CD4-positive, alpha-beta memory T cell (primary cell): Measurements from ENCODE around the gene VAV2. TPM values are rescaled to one million over a fixed set of nuclear protein-coding genes. Genes with fewer than 3 reads are reported as not detected.
A peak's percentile ranks its signal among the peaks of the same experiment; 100 is the strongest.

Experiments used
- CTCF ChIA-PET: fragments of 350-600 bp; sonication (Branson Sonifier 250); formaldehyde crosslinking; loops from one replicate; lab custom pipeline; 2021; ENCODE audit warnings: inconsistent platforms; ENCODE audit not compliant: partially characterized antibody; lab: Charles Lee
- POLR2A ChIA-PET: fragments of 350-600 bp; sonication (Branson Sonifier 250); formaldehyde crosslinking; loops from one replicate; lab custom pipeline; 2021; ENCODE audit not compliant: partially characterized antibody; lab: Charles Lee
- DNase-seq, 5 donors: peaks; one replicate each; pipeline versions ENCODE4 v3.0.0 to v3.0.0-alpha.2; 2020 to 2022; ENCODE audit warnings: mixed read lengths in 1 of 5
- H3K27ac ChIP-seq: one replicate; pipeline ENCODE4 v1.7.0; 2013; ENCODE audit warnings: low read depth, low read length
- H3K27me3 ChIP-seq: 2 replicates; pipeline ENCODE4 v1.7.0; 2013; ENCODE audit warnings: mild to moderate bottlenecking, low read length, moderate library complexity; ENCODE audit not compliant: insufficient read depth
- H3K36me3 ChIP-seq: 2 replicates; pipeline ENCODE4 v1.7.0; 2013; ENCODE audit warnings: mild to moderate bottlenecking, low read length, moderate library complexity; ENCODE audit not compliant: insufficient read depth
- H3K4me1 ChIP-seq: 2 replicates; pipeline ENCODE4 v1.7.0; 2013; ENCODE audit warnings: mild to moderate bottlenecking, low read length, moderate library complexity; ENCODE audit not compliant: insufficient read depth
- H3K4me3 ChIP-seq, 2 donors: one replicate each; pipeline ENCODE4 v1.7.0; 2013; ENCODE audit warnings: low read length in 2 of 2, mild to moderate bottlenecking in 1 of 2
- H3K9me3 ChIP-seq, 2 donors: one replicate each; pipeline ENCODE4 v1.7.0; 2013; ENCODE audit warnings: low read length in 2 of 2, control low read depth in 1 of 2; ENCODE audit not compliant: control insufficient read depth in 1 of 2
- H3K27ac Mint-ChIP-seq, 7 donors: one replicate each; pipeline ENCODE4 v1.8.0; 2020 to 2021; ENCODE audit warnings: mixed read lengths in 7 of 7, mild to moderate bottlenecking in 6 of 7, inconsistent platforms in 3 of 7, moderate library complexity in 3 of 7
- H3K27me3 Mint-ChIP-seq, 2 donors: one replicate each; pipeline ENCODE4 v1.8.0; 2020 to 2021; ENCODE audit warnings: mixed read lengths in 2 of 2
- H3K36me3 Mint-ChIP-seq, 2 donors: one replicate each; pipeline ENCODE4 v1.8.0; 2020 to 2021; ENCODE audit warnings: mixed read lengths in 2 of 2, inconsistent platforms in 1 of 2, mild to moderate bottlenecking in 1 of 2
- H3K4me1 Mint-ChIP-seq, 4 donors: one replicate each; pipeline ENCODE4 v1.8.0; 2020 to 2021; ENCODE audit warnings: mixed read lengths in 4 of 4, mild to moderate bottlenecking in 1 of 4
- H3K4me3 Mint-ChIP-seq, 8 donors: one replicate each; pipeline ENCODE4 v1.8.0; 2020 to 2021; ENCODE audit warnings: mixed read lengths in 8 of 8, mild to moderate bottlenecking in 7 of 8, moderate library complexity in 6 of 8, inconsistent platforms in 3 of 8
- H3K9me3 Mint-ChIP-seq, 8 donors: one replicate each; pipeline ENCODE4 v1.8.0; 2020 to 2021; ENCODE audit warnings: mixed read lengths in 8 of 8, mild to moderate bottlenecking in 5 of 8, inconsistent platforms in 3 of 8, moderate library complexity in 1 of 8
- intact Hi-C: fragments of 100-400 bp; cut with micrococcal nuclease; formaldehyde crosslinking; loops from one replicate; pipeline ENCODE4 v1.15.1; 2023
- polyA plus RNA-seq, 2 donors: library from polyadenylated mRNA; unstranded; fragments of 300-500 nt; fragmentation: Illumina TruSeq; gene quantifications; one replicate each; pipeline ENCODE4 v1.2.3, GENCODE V29; 2021
- total RNA-seq, 2 experiments: library from RNA; stranded (reverse); gene quantifications; one replicate each; pipeline ENCODE4 v1.2.3, GENCODE V29; 2021

VAV2 gene
- total and polyA plus RNA-seq, 4 experiments from 2014 or later = 0.26 to 3.0 (median 1.0) TPM

DNA sequence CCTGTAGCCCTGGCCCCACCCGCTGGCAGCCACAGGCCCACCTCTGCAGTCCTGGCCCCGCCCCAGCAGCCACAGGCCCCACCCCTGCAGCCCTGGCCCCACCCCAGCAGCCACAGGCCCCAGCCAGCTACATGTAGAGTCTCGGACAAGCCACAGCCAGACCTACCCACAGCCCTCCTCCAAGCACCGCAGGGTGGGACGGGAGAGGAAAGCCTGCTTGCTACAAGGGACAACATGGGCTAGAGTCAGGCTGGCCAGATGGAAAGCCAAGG, 204.4 kb downstream of the VAV2 start:
- Mint-ChIP-seq H3K4me1 (peaks cover 0 to 5% (median 4%) of the 10 kb centered on the region in 4 donors), H3K4me3 (no peak overlapping the region), H3K9me3 (no peaks in the 10 kb centered on the region), H3K27ac (no peak overlapping the region), H3K27me3 (peaks cover 1 to 7% of the 10 kb centered on the region in 2 donors), H3K36me3 (no peaks in the 10 kb centered on the region)
- H3K27ac ChIP-seq = no peak overlapping the region
- ChIA-PET POLR2A (no interaction called here), CTCF (no interaction called here)
- no peak for DNase-seq
- no peaks in the 10 kb centered on the region for H3K36me3 ChIP-seq
- H3K4me1 ChIP-seq = peaks cover under 1% of the 10 kb centered on the region
- H3K27me3 ChIP-seq = no peaks in the 10 kb centered on the region
- intact Hi-C loops = no loop called here
- no peaks in the 10 kb centered on the region for H3K9me3 ChIP-seq
- H3K4me3 ChIP-seq = no peak overlapping the region

DNA sequence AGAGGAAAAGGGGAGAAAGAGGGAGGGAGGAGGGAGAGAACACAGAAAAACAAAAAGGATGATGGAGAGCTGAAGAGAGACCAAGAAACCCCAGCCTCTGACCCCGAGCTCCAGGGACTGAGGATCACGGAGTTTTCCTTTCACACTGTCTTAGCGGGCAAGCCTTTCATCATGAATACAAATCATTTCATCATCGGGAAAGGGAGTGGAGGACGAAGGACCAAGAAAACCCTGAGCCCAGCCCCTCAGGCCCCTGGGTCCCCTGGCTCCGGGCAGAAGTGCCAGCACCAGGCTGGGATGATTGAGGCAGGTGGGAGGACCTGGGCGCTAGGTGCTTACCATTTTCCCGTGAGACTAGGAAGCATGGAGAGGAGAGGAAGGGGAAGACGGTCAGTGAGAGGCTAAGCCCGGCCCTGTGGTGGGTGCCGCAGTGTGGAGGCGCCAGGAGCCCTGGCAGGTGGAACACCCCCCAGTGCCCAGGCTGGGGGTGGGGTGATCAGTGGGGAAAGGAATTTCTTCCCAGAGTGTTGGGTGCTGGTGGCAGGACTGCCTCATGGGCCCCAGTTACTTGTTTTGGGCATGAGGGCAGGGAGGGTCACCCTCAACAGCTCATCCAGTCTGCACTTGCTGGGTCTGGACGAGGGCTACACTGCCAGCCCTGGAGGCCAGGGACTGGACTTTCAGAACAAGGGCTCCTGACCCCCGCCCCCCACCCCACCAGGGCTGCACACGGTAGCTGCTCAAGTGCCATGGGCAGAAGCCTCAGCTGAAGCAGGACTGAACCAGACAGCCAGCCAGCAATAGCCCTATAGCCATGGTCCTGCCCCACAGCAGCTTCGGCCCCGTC, 205.0 kb downstream of the VAV2 start:
- no peak overlapping the region for H3K27ac ChIP-seq
- H3K4me3 Mint-ChIP-seq = peak overlapping the region in 1 of 8 donors; percentile 8
- no peak overlapping the region for H3K4me3 ChIP-seq
- no peak overlapping the region for H3K27ac Mint-ChIP-seq
- H3K4me1 ChIP-seq = no peaks in the 10 kb centered on the region
- no peaks in the 10 kb centered on the region for H3K9me3 ChIP-seq
- peaks cover 0 to 5% of the 10 kb centered on the region in 2 donors for H3K27me3 Mint-ChIP-seq
- no peaks in the 10 kb centered on the region for H3K36me3 Mint-ChIP-seq
- H3K36me3 ChIP-seq = no peaks in the 10 kb centered on the region
- intact Hi-C loops = no loop called here
- H3K27me3 ChIP-seq = no peaks in the 10 kb centered on the region
- POLR2A ChIA-PET = no interaction called here
- CTCF ChIA-PET = no interaction called here
- no peaks in the 10 kb centered on the region for H3K9me3 Mint-ChIP-seq
- peaks cover 0 to 2% (median 1%) of the 10 kb centered on the region in 4 donors for H3K4me1 Mint-ChIP-seq
- no peak for DNase-seq

DNA sequence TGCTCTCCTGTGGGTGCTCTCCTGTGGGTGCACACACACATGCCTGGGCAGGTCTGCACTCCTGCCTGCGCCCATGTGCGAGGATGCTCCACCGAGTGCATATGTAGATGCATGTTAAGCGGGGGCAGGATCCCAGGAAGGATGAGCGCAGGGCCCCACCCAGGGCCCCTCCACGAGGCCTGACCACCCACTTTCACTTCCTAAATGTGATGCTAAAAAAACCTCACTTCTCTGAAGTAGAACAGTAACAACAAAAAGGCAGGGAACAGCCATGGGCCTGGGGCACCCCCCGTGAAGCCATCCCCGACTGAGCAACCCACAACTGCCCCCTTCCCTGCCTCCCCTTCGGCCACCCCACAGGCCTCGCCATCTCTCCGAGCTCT, 205.8 kb downstream of the VAV2 start:
- H3K9me3 ChIP-seq = no peaks in the 10 kb centered on the region
- no peaks in the 10 kb centered on the region for H3K36me3 Mint-ChIP-seq
- no peak for DNase-seq
- CTCF ChIA-PET = no interaction called here
- H3K27ac ChIP-seq = no peak overlapping the region
- H3K4me1 ChIP-seq = no peaks in the 10 kb centered on the region
- H3K36me3 ChIP-seq = no peaks in the 10 kb centered on the region
- H3K27me3 ChIP-seq = no peaks in the 10 kb centered on the region
- intact Hi-C loops = no loop called here
- no peaks in the 10 kb centered on the region for H3K9me3 Mint-ChIP-seq
- POLR2A ChIA-PET = no interaction called here
- peaks cover 0 to 1% (median 0%) of the 10 kb centered on the region in 4 donors for H3K4me1 Mint-ChIP-seq
- no peak overlapping the region for H3K4me3 ChIP-seq
- no peak overlapping the region for H3K4me3 Mint-ChIP-seq
- H3K27ac Mint-ChIP-seq = no peak overlapping the region
- H3K27me3 Mint-ChIP-seq = peaks cover 0 to 2% of the 10 kb centered on the region in 2 donors

DNA sequence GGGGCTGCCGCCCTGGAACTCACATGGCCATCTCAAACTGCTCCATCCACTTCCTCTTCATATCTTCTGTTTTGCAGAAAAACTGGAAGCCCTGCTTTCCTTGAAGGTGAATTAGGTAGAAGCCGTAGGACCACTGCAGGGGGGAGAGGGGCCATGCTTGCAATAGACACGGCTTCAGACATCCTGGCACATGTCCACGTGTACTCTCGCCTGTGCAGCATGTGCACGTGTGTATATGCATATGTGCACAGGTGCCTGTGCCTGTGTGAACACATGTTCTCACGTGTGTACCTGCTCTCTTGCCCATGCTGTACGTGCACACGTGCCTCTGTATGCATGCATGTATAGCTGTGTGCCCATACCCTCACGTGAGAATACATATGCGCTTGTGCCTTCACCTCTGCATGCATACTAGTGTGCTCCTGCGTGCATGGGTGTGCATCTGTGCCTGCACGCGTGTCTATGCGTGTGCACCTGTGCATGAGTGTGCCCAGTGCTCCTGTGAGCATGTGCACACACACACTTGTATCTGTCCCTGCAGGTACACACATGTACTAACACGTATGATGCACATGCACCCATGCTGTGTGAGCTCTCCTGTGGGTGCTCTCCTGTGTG, 206.3 kb downstream of the VAV2 start:
- Mint-ChIP-seq H3K27ac (no peak overlapping the region), H3K36me3 (no peaks in the 10 kb centered on the region), H3K4me3 (no peak overlapping the region), H3K4me1 (peaks cover 0 to 1% (median 0%) of the 10 kb centered on the region in 4 donors), H3K9me3 (no peaks in the 10 kb centered on the region), H3K27me3 (peaks cover 0 to 2% of the 10 kb centered on the region in 2 donors)
- intact Hi-C loops = no loop called here
- Histone ChIP-seq H3K36me3 (no peaks in the 10 kb centered on the region), H3K9me3 (no peaks in the 10 kb centered on the region), H3K4me3 (no peak overlapping the region), H3K4me1 (no peaks in the 10 kb centered on the region), H3K27me3 (no peaks in the 10 kb centered on the region), H3K27ac (no peak overlapping the region)
- no peak for DNase-seq
- CTCF ChIA-PET = no interaction called here
- POLR2A ChIA-PET = no interaction called here

DNA sequence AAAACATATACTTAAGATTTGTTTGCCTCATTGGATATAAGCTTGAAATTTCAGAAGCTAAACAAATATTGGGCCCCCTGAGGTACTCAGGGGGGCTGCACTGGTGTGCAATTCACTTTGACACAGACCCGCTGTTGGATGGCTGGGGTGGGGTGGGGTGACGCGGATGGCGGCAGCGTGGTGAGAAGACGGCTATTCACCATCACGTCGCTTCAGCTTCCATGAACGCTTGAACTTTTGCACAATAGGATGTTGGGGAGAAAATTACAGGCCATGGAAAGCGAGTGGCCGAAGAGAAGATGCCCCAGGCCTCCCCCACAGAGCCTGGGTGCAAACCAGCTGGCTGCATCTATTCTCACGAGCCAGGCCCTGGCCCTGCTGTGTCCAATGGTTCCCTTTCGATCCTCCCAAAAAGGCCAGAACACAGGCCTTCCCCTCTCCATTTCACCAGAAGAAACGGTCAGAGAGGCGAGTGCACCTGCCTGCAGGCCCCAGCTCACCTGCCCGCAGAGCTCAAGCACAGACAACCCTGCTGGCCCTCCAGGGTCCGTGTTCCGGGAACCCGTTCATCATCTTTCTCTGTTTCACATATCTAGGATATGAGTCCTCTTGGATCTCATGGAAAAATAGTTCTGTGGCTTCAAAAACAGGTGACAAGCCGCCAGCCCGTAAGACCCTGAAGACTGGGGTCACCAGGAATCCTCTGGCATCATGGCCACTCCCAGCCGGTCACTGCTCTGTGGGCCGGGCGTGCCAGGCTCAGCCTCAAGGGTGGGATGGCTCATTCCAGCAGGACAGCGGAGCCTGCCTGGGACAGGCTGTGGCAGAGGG, 207.2 kb downstream of the VAV2 start:
- peaks cover 0 to 1% (median 0%) of the 10 kb centered on the region in 4 donors for H3K4me1 Mint-ChIP-seq
- Histone ChIP-seq H3K4me3 (no peak overlapping the region), H3K27ac (no peak overlapping the region), H3K27me3 (no peaks in the 10 kb centered on the region), H3K4me1 (no peaks in the 10 kb centered on the region), H3K36me3 (no peaks in the 10 kb centered on the region), H3K9me3 (no peaks in the 10 kb centered on the region)
- H3K9me3 Mint-ChIP-seq = no peaks in the 10 kb centered on the region
- ChIA-PET CTCF (interaction anchor here (0.7 to 1.8 kb wide), 4 partner anchors 10 to 313 kb away, joined by 3 to 10 read pairs (median 4); no protein-coding TSS in a partner anchor), POLR2A (no interaction called here)
- intact Hi-C loops = no loop called here
- DNase-seq = no peak
- H3K36me3 Mint-ChIP-seq = no peaks in the 10 kb centered on the region
- no peak overlapping the region for H3K4me3 Mint-ChIP-seq
- H3K27me3 Mint-ChIP-seq = peaks cover 0 to 2% of the 10 kb centered on the region in 2 donors
- no peak overlapping the region for H3K27ac Mint-ChIP-seq

DNA sequence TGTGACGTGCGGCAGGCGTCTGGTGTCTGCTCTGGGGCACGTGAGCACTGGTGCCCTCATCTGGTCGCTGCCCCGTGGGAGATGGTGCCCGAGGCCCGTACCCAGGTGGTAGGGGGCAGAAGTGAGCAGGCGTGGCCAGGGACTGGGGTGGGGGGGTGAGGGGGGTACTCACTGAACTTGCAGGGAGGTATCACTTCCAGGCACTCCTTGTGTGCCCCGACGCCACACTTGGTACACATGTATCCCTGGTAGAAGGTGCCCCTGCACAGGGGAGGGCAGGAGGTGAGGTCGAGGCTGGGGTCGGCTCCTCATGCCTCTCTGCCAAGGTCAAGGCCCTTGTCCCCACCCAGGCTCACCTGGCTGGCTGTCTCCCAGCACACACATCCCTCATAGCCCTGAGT, 208.8 kb downstream of the VAV2 start:
- H3K9me3 ChIP-seq = no peaks in the 10 kb centered on the region
- H3K27me3 Mint-ChIP-seq = peaks cover 0 to 2% of the 10 kb centered on the region in 2 donors
- no peak overlapping the region for H3K27ac ChIP-seq
- H3K4me1 Mint-ChIP-seq = no peaks in the 10 kb centered on the region
- no peaks in the 10 kb centered on the region for H3K27me3 ChIP-seq
- ChIA-PET CTCF (interaction anchor here (1.0 to 3.8 kb wide), 9 partner anchors 8 to 316 kb away, joined by 3 to 101 read pairs (median 5); no protein-coding TSS in a partner anchor), POLR2A (no interaction called here)
- H3K36me3 Mint-ChIP-seq = no peaks in the 10 kb centered on the region
- H3K4me1 ChIP-seq = no peaks in the 10 kb centered on the region
- intact Hi-C loops = no loop called here
- no peak for DNase-seq
- no peak overlapping the region for H3K27ac Mint-ChIP-seq
- no peaks in the 10 kb centered on the region for H3K9me3 Mint-ChIP-seq
- no peak overlapping the region for H3K4me3 Mint-ChIP-seq
- H3K36me3 ChIP-seq = no peaks in the 10 kb centered on the region
- no peak overlapping the region for H3K4me3 ChIP-seq
